Right atrium auricular region (tissue), 2 donors: Measurements from ENCODE around the gene UBLCP1. TPM values are rescaled to one million over a fixed set of nuclear protein-coding genes. Genes with fewer than 3 reads are reported as not detected.
"Not testable (repeated sequence)": the region's sequence is repeated elsewhere in the genome, so short reads cannot be mapped to it uniquely, and the experiment has no call there.

ENCODE experiments used
- DNase-seq: peaks from one replicate; pipeline ENCODE4 v3.0.0-alpha.2; 2019; ENCODE audit warnings: low spot score
- H3K27ac ChIP-seq, 2 donors: fragments of 200-600 bp; sonication (generic); 1 replicate in 1 of 2; 2 replicates in 1 of 2; pipeline ENCODE4 v1.5.1; 2016 to 2019
- H3K27me3 ChIP-seq, 2 donors: fragments of 200-600 bp; sonication (generic); one replicate each; pipeline versions ENCODE4 v1.5.1 to v1.6.0; 2017 to 2019
- H3K36me3 ChIP-seq: fragments of 200-600 bp; sonication (generic); one replicate; pipeline ENCODE4 v1.5.1; 2016
- H3K4me1 ChIP-seq, 2 donors: fragments of 200-600 bp; sonication (generic); one replicate each; pipeline versions ENCODE4 v1.5.1 to v1.6.0; 2017 to 2019
- H3K4me3 ChIP-seq, 2 donors: fragments of 200-600 bp; sonication (generic); 1 replicate in 1 of 2; 2 replicates in 1 of 2; pipeline ENCODE4 v1.5.1; 2017 to 2019; ENCODE audit warnings: mild to moderate bottlenecking in 1 of 2, moderate library complexity in 1 of 2
- H3K9me3 ChIP-seq, 2 donors: fragments of 200-600 bp; sonication (generic); one replicate each; pipeline ENCODE4 v1.5.1; 2019
- total RNA-seq, 2 donors: library from RNA; depleted of rRNA; stranded (reverse); fragments of >200 nt; gene quantifications; one replicate each; pipeline ENCODE4 v1.1.0, GENCODE V29; 2016
- TF ChIP-seq, protein P1 (sequence below), 2 donors: fragments of 200-600 bp; sonication (generic); IDR thresholded peaks; one replicate each; pipeline ENCODE4 v1.5.1; 2019; ENCODE audit warnings: antibody characterized with exemption in 2 of 2

The UBLCP1 gene
- total RNA-seq, 2 donors from 2014 or later = 13.2 to 14.1 TPM

DNA sequence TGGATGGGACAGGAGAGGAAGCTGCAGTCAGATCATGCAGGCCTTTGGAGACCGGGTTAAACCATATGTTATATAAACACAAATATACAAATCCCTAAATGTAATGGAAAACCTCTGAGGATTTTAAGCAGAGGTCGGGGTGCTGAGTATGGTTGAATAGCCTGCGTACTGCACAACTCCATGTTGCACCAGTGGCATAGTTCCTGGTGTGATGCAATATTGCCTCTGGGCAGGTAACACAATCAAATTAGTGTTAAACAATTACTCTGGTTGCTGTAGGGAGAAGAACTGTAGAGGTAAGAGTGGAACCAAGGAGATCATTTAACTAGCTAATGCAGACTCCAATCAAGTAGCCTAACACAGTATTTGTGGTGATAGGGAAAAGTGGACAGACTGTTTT lies 32.4 kb upstream of the UBLCP1 start:
- Histone ChIP-seq H3K4me3 (no peak overlapping the region), H3K9me3 (no peaks in the 10 kb centered on the region), H3K36me3 (no peaks in the 10 kb centered on the region), H3K27me3 (no peaks in the 10 kb centered on the region), H3K27ac (no peak overlapping the region), H3K4me1 (no peaks in the 10 kb centered on the region)
- DNase-seq = no peak
- TF ChIP-seq, protein P1, sequence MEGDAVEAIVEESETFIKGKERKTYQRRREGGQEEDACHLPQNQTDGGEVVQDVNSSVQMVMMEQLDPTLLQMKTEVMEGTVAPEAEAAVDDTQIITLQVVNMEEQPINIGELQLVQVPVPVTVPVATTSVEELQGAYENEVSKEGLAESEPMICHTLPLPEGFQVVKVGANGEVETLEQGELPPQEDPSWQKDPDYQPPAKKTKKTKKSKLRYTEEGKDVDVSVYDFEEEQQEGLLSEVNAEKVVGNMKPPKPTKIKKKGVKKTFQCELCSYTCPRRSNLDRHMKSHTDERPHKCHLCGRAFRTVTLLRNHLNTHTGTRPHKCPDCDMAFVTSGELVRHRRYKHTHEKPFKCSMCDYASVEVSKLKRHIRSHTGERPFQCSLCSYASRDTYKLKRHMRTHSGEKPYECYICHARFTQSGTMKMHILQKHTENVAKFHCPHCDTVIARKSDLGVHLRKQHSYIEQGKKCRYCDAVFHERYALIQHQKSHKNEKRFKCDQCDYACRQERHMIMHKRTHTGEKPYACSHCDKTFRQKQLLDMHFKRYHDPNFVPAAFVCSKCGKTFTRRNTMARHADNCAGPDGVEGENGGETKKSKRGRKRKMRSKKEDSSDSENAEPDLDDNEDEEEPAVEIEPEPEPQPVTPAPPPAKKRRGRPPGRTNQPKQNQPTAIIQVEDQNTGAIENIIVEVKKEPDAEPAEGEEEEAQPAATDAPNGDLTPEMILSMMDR (IDR thresholded peaks at IDR 0.05) = no peak

DNA sequence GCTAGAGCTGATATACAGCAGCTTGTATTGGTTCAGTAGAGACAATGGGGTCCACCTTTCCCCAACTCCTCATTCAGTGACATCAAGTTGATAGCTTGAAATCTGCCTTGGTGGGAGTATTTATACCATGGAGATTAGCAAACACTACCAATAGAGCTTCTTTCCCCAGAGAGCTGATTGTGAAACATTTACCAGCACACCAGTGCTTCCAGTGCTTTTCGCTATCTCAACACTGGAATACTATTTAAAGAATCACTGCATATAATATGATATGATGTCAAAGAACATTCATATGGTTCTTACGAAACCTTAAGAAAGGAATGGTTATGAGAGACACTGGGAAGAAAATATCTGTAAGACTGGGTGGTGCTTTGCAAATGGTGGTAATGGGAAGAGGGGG lies 31.9 kb upstream of the UBLCP1 start:
- no peak for DNase-seq
- TF ChIP-seq, protein P1 (IDR thresholded peaks at IDR 0.05) = no peak
- no peaks in the 10 kb centered on the region for H3K27me3 ChIP-seq
- H3K9me3 ChIP-seq = no peaks in the 10 kb centered on the region
- H3K36me3 ChIP-seq = no peaks in the 10 kb centered on the region
- H3K4me1 ChIP-seq = no peaks in the 10 kb centered on the region
- no peak overlapping the region for H3K27ac ChIP-seq
- H3K4me3 ChIP-seq = no peak overlapping the region

DNA sequence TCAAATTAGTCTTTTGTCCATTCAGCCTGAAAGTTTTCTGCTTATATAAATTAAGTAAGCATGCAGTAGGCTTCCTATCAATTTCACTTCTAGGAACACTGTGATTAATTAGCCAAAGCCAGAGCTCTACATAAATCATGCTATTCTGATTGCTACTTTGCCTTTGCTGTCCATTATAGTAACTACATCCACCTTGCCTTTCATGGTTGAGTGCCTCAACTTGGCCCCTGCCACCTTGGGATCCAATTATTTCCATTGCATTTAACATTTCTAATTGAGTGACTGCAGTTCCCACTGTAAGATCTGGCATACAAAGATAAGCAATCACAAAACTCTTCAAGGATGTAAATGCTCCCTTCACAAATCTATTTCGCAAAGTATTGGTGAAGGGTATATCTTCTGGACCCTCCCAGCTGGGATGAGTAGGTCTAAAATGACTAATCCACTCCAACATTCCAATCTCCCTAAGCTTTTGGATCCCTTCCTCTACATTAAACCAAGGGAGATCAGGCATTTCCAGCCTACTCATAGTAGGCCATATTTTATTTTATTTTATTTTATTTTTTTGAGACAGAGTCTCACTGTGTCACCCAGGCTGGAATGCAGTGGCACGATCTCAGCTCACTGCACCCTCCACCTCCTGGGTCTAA lies 27.1 kb upstream of the UBLCP1 start:
- not testable (repeated sequence) for DNase-seq, H3K9me3 ChIP-seq, H3K36me3 ChIP-seq, H3K27ac ChIP-seq, H3K4me3 ChIP-seq, H3K4me1 ChIP-seq, H3K27me3 ChIP-seq

DNA sequence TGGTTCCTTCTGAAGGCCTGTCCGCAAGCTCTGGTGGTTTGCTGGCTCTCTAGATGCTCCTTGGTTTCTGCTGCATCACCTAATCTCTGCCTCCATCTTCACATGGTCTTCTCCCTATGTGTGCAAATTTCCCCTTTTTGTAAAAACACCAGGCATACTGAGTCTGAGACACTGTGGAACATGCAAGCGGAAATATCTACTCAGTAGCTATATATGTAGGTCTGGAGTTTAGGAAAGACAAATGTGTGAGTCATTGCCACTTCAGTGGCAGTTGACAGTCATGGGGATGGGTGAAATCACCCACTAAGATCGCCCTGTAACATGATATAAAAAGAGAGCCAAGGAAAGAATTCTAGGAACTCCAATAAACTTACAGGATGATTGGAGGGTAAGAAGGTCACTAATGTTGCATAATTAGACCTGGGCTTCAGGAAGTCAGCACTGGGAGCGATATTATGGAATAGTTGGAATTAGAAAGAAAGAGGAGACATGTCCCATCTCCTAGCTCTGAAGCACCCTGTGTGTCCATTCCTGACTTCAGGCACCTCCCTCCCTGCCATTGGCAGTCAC lies 22.7 kb upstream of the UBLCP1 start:
- H3K27ac ChIP-seq = no peak overlapping the region
- H3K9me3 ChIP-seq = no peaks in the 10 kb centered on the region
- H3K27me3 ChIP-seq = no peaks in the 10 kb centered on the region
- TF ChIP-seq, protein P1 (IDR thresholded peaks at IDR 0.05) = no peak
- no peaks in the 10 kb centered on the region for H3K36me3 ChIP-seq
- H3K4me3 ChIP-seq = no peak overlapping the region
- no peaks in the 10 kb centered on the region for H3K4me1 ChIP-seq
- no peak for DNase-seq

DNA sequence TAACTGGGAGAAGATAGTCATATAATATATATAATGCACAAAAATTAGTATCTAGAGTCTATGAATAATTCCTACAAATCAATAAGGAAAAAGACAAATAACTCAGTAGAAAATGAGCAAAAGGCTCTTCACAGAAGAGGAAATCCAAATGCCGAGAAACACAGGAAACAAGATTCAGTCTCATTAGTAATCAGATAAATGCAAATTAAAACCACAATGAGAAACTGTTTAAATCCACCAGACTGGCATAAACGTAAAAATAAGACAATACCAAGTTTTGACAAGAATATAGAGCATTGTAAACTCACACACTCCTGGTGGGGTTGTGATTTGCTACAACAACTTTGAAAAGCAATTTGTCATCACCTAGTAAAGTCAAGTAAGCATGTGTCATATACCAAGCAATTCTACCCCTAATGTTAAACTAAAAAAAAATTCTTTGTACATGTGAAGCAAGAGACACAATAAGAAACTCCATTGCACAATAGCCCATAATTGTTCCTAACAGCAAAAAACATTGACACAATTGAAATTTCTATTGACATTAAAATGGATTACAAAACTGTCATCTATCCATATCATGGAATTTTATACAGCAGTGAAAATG lies 21.0 kb upstream of the UBLCP1 start:
- Histone ChIP-seq H3K4me3 (no peak overlapping the region), H3K27ac (no peak overlapping the region), H3K9me3 (no peaks in the 10 kb centered on the region), H3K27me3 (no peaks in the 10 kb centered on the region), H3K4me1 (no peaks in the 10 kb centered on the region), H3K36me3 (no peaks in the 10 kb centered on the region)
- TF ChIP-seq, protein P1 (IDR thresholded peaks at IDR 0.05) = no peak
- DNase-seq = no peak

DNA sequence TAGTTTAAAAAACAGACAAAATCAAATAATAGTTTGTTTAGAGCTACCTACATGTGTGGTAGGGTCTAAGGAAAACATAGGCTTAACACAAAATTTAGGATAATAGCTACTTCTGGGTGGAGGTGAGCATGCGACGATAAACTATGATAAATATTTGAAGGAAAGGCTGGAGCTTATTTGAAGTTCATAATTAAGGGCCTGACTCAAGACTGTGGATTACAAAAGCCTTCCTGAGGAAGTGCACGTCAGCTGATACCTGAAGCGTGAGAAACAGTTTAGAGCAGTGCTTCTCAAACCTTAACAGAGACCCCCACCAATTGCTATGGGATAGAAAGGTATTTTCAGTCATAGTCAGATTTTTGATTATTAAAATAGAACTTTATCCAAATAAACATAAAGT lies 20.4 kb upstream of the UBLCP1 start:
- H3K4me3 ChIP-seq = no peak overlapping the region
- no peak for DNase-seq
- TF ChIP-seq, protein P1 (IDR thresholded peaks at IDR 0.05) = no peak

More for the DNA sequence above, 20.4 kb upstream of the UBLCP1 start:
- no peaks in the 10 kb centered on the region for H3K9me3 ChIP-seq
- H3K4me1 ChIP-seq = no peaks in the 10 kb centered on the region
- no peaks in the 10 kb centered on the region for H3K36me3 ChIP-seq
- H3K27ac ChIP-seq = no peak overlapping the region
- H3K27me3 ChIP-seq = no peaks in the 10 kb centered on the region
